ENCODE data around the gene TIMM50. TPM values are rescaled to one million over a fixed set of nuclear protein-coding genes. Genes with fewer than 3 reads are reported as not detected.

TIMM50 gene
- total RNA-seq, 4 donors from 2014 or later, result 35.0 to 41.9 (median 37.1) TPM

DNA sequence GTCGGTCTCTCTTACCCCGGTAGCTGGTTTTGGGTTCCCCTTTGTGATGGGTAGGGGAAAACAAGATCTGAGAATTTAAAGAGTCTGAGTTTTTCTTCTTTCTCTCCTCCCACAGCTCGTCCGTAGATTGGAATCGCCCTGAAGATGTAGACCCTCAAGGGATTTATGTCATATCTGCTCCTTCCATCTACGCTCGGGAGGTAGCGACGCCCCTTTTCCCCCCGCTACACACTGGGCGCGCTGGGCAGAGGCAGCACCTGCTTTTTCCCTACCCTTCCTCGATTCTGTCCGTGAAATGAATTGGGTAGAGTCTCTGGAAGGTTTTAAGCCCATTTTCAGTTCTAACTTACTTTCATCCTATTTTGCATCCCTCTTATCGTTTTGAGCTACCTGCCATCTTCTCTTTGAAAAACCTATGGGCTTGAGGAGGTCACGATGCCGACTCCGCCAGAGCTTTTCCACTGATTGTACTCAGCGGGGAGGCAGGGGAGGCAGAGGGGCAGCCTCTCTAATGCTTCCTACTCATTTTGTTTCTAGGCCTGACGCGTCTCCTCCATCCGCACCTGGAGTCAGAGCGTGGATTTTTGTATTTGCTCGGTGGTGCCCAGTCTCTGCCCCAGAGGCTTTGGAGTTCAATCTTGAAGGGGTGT is 27.2 kb downstream of the TIMM50 start:
- DNase-seq (ENCODE audit: low spot score in 2 of 2), result no peak
- H3K4me3 ChIP-seq (ENCODE audit: low read depth, poor library complexity, severe bottlenecking), result no peak overlapping the region
- intact Hi-C loops (cut with DNase I; ENCODE audit: low total_unique reads), result no loop called here
- WGBS, 2 donors, result 27 to 33% methylated on average over 24 of the region's 24 CpGs
- TF ChIP-seq POLR2A (IDR thresholded peaks at IDR 0.05), result no peak
- TF ChIP-seq, protein P1, sequence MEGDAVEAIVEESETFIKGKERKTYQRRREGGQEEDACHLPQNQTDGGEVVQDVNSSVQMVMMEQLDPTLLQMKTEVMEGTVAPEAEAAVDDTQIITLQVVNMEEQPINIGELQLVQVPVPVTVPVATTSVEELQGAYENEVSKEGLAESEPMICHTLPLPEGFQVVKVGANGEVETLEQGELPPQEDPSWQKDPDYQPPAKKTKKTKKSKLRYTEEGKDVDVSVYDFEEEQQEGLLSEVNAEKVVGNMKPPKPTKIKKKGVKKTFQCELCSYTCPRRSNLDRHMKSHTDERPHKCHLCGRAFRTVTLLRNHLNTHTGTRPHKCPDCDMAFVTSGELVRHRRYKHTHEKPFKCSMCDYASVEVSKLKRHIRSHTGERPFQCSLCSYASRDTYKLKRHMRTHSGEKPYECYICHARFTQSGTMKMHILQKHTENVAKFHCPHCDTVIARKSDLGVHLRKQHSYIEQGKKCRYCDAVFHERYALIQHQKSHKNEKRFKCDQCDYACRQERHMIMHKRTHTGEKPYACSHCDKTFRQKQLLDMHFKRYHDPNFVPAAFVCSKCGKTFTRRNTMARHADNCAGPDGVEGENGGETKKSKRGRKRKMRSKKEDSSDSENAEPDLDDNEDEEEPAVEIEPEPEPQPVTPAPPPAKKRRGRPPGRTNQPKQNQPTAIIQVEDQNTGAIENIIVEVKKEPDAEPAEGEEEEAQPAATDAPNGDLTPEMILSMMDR (IDR thresholded peaks at IDR 0.05), result no peak

DNA sequence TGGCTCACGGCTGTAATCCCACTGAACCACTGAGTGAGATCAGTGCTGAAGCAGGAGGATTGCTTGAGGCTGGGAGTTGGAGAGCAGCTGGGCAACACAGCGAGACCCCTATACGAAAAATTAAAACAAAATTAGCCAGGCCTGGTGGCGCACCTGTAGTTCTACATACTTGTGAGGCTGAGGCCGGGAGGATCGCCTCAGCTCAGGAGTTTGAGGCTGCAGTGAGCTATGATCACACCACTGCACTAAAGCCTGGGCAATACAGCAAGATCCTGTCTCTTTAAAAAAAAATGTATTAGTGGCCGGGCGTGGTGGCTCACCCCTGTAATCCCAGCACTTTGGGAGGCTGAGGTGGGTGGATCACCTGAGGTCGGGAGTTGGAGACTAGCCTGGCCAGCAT is 28.0 kb downstream of the TIMM50 start:
- no peak for DNase-seq (ENCODE audit: low spot score in 2 of 2)
- 84 to 87% methylated on average over 9 of the region's 9 CpGs for WGBS, 2 donors
- no peak overlapping the region for H3K4me3 ChIP-seq (ENCODE audit: low read depth, poor library complexity, severe bottlenecking)
- TF ChIP-seq, protein P1 (IDR thresholded peaks at IDR 0.05), result no peak
- TF ChIP-seq POLR2A (IDR thresholded peaks at IDR 0.05), result no peak
- intact Hi-C loops (cut with DNase I; ENCODE audit: low total_unique reads), result no loop called here

DNA sequence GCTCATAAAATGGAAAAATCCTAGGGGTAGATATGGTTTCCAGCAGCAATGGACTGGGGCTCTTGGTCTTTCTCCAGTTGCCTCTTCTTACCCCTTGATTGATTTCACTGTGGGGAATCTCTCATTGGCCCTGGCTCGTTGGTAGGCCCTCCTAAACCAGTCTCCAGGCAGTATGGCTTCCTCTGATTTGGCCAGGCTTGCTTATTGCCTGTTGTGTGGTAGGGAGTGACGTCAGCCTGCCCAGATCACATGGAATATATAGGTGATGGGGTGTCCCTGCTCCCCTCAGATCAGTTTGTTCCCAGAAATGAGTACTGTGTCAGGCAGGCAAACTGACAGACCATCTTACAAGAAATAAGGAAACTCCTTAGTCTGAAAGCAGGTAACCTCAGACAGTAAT is 28.6 kb downstream of the TIMM50 start:
- TF ChIP-seq POLR2A (IDR thresholded peaks at IDR 0.05), result no peak
- TF ChIP-seq, protein P1 (IDR thresholded peaks at IDR 0.05), result no peak
- DNase-seq (ENCODE audit: low spot score in 2 of 2), result no peak
- WGBS, 2 donors, result 48 to 78% methylated on average over 2 of the region's 2 CpGs
- intact Hi-C loops (cut with DNase I; ENCODE audit: low total_unique reads), result no loop called here
- H3K4me3 ChIP-seq (ENCODE audit: low read depth, poor library complexity, severe bottlenecking), result no peak overlapping the region

DNA sequence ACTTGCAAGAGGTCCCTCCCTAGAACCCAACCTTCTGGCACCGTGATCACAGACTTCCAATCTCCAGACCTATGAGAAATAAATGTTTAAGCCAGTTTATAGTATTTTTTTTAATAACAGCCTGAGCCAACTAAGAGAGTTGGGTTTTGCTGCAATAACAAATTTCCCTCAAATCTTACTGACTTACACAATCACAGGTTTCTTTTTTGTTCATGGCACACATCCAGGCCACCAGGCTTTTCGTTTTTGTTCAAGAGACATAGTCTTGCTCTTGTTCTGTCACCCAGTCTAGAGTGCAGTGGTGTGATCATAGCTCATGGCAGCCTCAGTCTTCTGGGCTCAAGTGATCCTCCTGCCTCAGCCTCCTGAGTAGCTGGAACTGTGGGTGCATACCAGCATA is 32.4 kb downstream of the TIMM50 start:
- 43 to 51% methylated on average over 2 of the region's 2 CpGs for WGBS, 2 donors
- DNase-seq (ENCODE audit: low spot score in 2 of 2), result no peak
- no peak for TF ChIP-seq POLR2A (IDR thresholded peaks at IDR 0.05)
- no peak overlapping the region for H3K4me3 ChIP-seq (ENCODE audit: low read depth, poor library complexity, severe bottlenecking)
- intact Hi-C loops (cut with DNase I; ENCODE audit: low total_unique reads), result no loop called here

DNA sequence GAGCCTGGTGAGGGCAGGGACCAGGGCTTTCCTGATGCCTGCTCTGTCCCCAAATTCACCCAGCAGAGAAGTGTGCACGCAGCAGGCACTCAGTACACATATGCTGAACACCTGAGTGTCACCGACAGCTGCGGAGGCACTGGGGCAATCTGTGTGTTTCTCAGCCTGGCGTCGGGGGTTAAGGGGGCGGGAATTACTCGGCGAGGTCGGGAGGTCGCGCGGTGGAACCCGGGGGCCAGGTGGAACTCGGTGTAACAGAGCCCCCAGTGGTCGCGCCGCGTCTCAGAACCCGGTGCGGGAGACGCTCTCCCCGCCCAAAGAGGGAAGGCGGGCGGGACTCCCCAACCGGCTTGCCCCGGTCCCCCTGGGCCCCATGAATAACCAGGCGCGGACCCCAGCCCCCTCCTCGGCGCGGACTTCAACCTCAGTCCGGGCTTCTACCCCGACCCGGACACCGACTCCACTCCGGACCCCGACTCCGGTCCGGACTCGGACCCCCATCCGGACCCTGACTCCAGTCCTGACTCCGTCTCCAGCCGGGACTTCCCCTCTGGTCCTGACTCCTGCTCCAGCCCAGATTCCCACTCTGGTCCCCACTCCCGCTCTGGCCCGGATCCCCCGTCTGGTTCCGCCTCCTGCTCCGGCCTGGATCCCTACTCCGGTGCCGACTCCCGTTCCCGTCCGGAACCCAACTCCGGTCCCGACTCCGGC is 34.4 kb downstream of the TIMM50 start, which contains the start of gene SELENOV:
Gene SELENOV (plus strand): TSS at position 300 of the 711 bp plus-strand sequence. CDS start 74 bp downstream, at position 374.
- DNase-seq (ENCODE audit: low spot score in 2 of 2), result no peak
- intact Hi-C loops (cut with DNase I; ENCODE audit: low total_unique reads), result no loop called here
- H3K4me3 ChIP-seq (ENCODE audit: low read depth, poor library complexity, severe bottlenecking), result no peak within 1 kb of the TSS
- no peak for TF ChIP-seq POLR2A (IDR thresholded peaks at IDR 0.05)
- TF ChIP-seq, protein P1 (IDR thresholded peaks at IDR 0.05), result no peak
- WGBS, 2 donors, result 0% methylated on average over 31 to 49 of the region's 56 CpGs

DNA sequence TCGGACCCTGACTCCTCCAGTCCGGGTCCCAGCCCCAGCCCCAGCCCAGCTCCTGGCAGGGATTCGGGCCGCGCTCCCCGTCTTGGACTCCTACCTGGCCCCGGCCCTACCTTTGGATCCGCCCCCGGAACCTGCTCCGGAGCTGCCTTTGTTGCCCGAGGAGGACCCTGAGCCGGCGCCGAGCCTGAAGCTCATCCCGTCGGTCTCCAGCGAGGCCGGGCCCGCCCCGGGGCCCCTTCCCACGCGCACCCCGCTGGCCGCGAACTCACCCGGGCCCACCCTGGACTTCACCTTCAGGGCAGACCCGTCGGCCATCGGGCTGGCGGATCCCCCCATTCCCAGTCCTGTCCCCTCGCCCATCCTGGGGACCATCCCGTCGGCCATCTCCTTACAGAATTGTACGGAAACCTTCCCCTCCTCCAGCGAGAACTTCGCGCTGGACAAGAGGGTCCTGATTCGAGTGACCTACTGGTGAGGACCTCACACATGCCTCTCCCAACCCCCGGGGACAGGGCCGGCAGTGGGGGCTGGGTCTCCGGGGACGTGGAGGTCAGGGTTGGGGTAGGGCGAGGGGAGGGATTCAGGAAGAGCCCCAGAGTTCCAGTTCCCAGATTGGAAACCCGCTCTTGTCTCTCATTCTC is 35.0 kb downstream of the TIMM50 start:
- no peak for DNase-seq (ENCODE audit: low spot score in 2 of 2)
- intact Hi-C loops (cut with DNase I; ENCODE audit: low total_unique reads), result no loop called here
- no peak overlapping the region for H3K4me3 ChIP-seq (ENCODE audit: low read depth, poor library complexity, severe bottlenecking)
- TF ChIP-seq, protein P1 (IDR thresholded peaks at IDR 0.05), result no peak
- no peak for TF ChIP-seq POLR2A (IDR thresholded peaks at IDR 0.05)
- 2% methylated on average over 25 to 44 of the region's 44 CpGs for WGBS, 2 donors

Measured in lower leg skin (tissue), 4 donors.